Vagina (tissue), 2 donors: ENCODE results near the gene SSTR1. TPM values are rescaled to one million over a fixed set of nuclear protein-coding genes. Genes with fewer than 3 reads are reported as not detected.

Experiments
- DNase-seq, 2 donors: peaks; one replicate each; pipeline ENCODE4 v3.0.0-alpha.2; 2017; ENCODE audit errors: extremely low spot score in 2 of 2
- H3K27ac ChIP-seq: fragments of 200-600 bp; sonication (generic); one replicate; pipeline ENCODE4 v1.5.1; 2019
- H3K27me3 ChIP-seq: fragments of 200-600 bp; sonication (generic); one replicate; pipeline ENCODE4 v1.5.1; 2019
- H3K36me3 ChIP-seq, 2 donors: fragments of 200-600 bp; sonication (generic); one replicate each; pipeline ENCODE4 v1.5.1; 2017 to 2019
- H3K4me1 ChIP-seq: fragments of 200-600 bp; sonication (generic); one replicate; pipeline ENCODE4 v1.5.1; 2019
- H3K4me3 ChIP-seq, 2 donors: fragments of 200-600 bp; sonication (generic); 1 replicate in 1 of 2; 2 replicates in 1 of 2; pipeline ENCODE4 v1.5.1; 2016 to 2019
- H3K9me3 ChIP-seq: fragments of 200-600 bp; sonication (generic); one replicate; pipeline ENCODE4 v1.5.1; 2019
- POLR2A ChIP-seq, 2 donors: fragments of 450-650 bp; IDR thresholded peaks; one replicate each; pipeline ENCODE4 v1.6.1; 2017; ENCODE audit warnings: antibody characterized with exemption in 2 of 2, mild to moderate bottlenecking in 2 of 2, moderate library complexity in 2 of 2
- POLR2AphosphoS5 ChIP-seq, 2 donors: sonication (generic); formaldehyde crosslinking; IDR thresholded peaks; one replicate each; pipeline ENCODE4 v1.9.0; 2017; ENCODE audit warnings: antibody characterized with exemption in 2 of 2, mild to moderate bottlenecking in 2 of 2, low read depth in 1 of 2; ENCODE audit not compliant: insufficient read depth in 1 of 2
- intact Hi-C: fragments of 100-400 bp; cut with DNase I; formaldehyde crosslinking; loops from one replicate; pipeline ENCODE4 v1.15.1; 2023
- total RNA-seq: library from RNA; depleted of rRNA; stranded (reverse); fragments of >200 nt; gene quantifications from one replicate; pipeline ENCODE4 v1.2.3, GENCODE V29; 2016
- TF ChIP-seq, protein P1 (sequence below), 3 experiments: fragments of 450-650 bp in 2 of 3; fragments of 200-600 bp in 1 of 3; sonication (generic) in 1 of 3; IDR thresholded peaks; one replicate each; pipeline ENCODE4 v1.5.1; 2017 to 2019; ENCODE audit warnings: antibody characterized with exemption in 3 of 3, mild to moderate bottlenecking in 2 of 3, moderate library complexity in 2 of 3

Gene SSTR1
- total RNA-seq, 1 donor from 2014 or later = 1.2 TPM

DNA sequence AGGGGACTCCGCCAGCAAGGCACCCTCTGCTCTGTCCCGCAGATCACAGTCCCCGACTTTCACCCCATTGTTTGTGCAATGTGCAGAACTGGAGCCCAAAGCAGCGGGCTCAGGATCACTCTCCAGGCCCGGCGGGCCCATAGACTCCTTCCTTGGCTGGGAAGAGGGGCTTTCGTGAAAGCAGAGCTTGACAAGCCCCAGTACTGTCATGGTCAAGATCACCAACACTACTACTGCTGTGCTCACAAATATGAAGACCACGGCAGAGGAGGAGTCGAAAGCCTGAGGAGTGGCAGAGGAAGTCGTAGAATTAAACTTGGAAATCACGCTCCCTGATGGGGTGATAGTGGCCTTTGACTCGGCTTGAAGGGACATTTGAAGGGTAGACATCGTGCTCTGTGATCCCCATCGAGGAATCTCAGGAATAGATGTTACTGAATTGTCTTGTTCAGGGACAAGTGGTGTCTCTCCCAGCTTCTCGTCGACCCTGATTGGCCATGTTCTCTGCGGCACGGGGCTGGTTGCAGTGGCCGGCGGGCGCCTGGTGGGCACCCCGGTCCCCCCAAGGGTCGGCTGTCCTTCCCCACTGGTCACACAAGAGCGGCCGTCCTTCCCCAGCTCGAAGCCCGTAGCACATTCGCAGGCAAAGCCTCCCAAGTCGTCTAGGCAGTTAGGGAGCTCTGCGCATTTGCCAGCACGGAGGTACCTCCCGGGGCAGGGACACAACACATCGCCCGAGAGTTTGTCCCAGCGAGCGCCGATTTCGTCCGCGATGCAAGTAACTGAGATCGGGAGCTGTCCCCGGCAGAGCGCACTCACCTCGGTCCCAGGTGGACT is 47.1 kb downstream of the SSTR1 start:
- Histone ChIP-seq H3K9me3 (no peaks in the 10 kb centered on the region), H3K4me1 (peaks cover 13% of the 10 kb centered on the region), H3K27me3 (no peaks in the 10 kb centered on the region), H3K27ac (peak overlapping the region; percentile 68), H3K4me3 (peak overlapping the region; percentile 39 to 47), H3K36me3 (no peaks in the 10 kb centered on the region)
- DNase-seq = no peak
- intact Hi-C loops = no loop called here
- no peak for TF ChIP-seq POLR2A (IDR thresholded peaks at IDR 0.05)
- TF ChIP-seq POLR2AphosphoS5 (IDR thresholded peaks at IDR 0.05; ENCODE audit: insufficient read depth in 1 of 2, low read depth in 1 of 2) = no peak
- TF ChIP-seq, protein P1, sequence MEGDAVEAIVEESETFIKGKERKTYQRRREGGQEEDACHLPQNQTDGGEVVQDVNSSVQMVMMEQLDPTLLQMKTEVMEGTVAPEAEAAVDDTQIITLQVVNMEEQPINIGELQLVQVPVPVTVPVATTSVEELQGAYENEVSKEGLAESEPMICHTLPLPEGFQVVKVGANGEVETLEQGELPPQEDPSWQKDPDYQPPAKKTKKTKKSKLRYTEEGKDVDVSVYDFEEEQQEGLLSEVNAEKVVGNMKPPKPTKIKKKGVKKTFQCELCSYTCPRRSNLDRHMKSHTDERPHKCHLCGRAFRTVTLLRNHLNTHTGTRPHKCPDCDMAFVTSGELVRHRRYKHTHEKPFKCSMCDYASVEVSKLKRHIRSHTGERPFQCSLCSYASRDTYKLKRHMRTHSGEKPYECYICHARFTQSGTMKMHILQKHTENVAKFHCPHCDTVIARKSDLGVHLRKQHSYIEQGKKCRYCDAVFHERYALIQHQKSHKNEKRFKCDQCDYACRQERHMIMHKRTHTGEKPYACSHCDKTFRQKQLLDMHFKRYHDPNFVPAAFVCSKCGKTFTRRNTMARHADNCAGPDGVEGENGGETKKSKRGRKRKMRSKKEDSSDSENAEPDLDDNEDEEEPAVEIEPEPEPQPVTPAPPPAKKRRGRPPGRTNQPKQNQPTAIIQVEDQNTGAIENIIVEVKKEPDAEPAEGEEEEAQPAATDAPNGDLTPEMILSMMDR (IDR thresholded peaks at IDR 0.05) = no peak

DNA sequence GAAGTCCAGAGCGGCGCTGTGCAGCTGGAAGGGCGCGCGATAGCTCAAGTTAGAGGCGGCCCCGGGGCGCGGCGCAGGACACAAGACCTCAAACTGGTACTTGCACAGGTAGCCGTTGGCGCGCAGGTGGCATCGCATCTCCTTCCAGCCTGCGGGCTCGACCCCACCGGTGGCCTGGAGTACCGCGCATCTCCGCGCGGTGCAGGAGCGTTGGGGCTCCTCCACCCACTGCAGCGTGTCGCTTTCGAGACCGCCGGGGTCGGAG is 47.6 kb downstream of the SSTR1 start:
- H3K4me3 ChIP-seq = peak overlapping the region; percentile 39 to 47
- H3K27me3 ChIP-seq = no peaks in the 10 kb centered on the region
- peak overlapping the region; percentile 68 for H3K27ac ChIP-seq
- H3K36me3 ChIP-seq = no peaks in the 10 kb centered on the region
- intact Hi-C loops = no loop called here
- no peak for DNase-seq
- no peaks in the 10 kb centered on the region for H3K9me3 ChIP-seq
- TF ChIP-seq POLR2A (IDR thresholded peaks at IDR 0.05) = no peak
- TF ChIP-seq, protein P1 (IDR thresholded peaks at IDR 0.05) = no peak
- TF ChIP-seq POLR2AphosphoS5 (IDR thresholded peaks at IDR 0.05; ENCODE audit: insufficient read depth in 1 of 2, low read depth in 1 of 2) = no peak
- peaks cover 13% of the 10 kb centered on the region for H3K4me1 ChIP-seq

DNA sequence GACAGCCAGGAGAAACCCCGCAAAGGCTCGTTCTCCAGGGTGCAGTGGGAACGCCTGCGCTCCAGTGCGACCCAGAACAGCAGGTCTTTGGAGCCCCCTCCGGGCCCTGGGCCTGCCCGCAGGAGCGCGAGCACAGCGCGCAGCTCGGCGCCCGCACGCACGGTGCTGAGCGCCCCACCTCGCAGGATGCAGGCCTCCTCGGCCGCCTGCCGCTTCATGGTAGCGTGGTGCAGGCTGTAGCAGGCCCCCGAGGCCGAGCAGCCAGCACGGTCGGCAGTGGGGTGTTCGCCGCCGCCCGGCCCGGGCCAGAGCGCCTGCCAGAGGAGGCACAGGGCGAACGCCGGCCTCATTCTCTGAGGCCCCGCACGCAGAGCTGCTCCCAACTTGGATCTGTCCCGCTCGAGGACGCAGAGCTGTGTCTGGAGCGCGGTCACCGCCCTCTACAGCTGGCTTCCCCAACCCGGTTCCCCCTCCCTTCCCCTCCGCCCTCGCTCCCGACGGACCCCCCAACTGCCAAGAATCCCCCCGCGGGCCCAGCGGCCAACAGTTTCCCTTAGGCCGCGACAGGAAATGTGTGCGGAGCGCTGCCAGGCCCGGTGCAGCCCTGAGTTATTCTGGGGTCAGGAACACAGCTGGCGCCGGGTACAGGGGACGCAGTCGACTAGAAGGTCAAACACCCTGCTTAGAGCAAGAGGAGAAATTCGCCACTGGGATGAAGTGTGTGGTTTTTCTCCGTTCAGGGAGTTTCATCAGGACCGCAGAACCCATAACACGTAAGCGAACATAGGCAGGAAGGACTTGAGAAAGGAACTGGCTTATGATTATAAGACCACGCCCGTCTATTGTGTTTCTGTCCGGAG is 48.2 kb downstream of the SSTR1 start, which contains the start of gene CLEC14A:
Gene CLEC14A (minus strand): TSS at position 421 of the 860 bp plus-strand sequence. CDS start 71 bp downstream, at position 350.
- DNase-seq = no peak

DNA sequence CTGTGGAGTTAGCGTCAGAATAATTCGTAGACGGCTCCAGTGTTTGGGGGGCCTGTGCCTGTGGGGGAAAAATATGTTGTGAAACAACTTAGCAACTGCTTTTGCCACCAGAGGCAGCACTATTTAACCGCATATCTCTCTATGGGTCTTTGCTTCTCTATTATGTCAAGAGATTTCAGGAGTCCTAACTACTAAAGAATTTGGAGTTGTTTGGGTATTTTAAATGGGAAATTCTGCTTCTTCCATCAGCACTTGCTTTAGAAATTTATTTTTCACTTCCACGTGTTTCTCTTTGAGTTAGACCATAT is 48.8 kb downstream of the SSTR1 start:
- intact Hi-C loops = no loop called here
- Histone ChIP-seq H3K4me1 (peaks cover 13% of the 10 kb centered on the region), H3K27me3 (no peaks in the 10 kb centered on the region), H3K36me3 (no peaks in the 10 kb centered on the region), H3K9me3 (no peaks in the 10 kb centered on the region), H3K27ac (peak overlapping the region; percentile 68), H3K4me3 (peak overlapping the region in 1 of 2 donors; percentile 39)
- TF ChIP-seq POLR2AphosphoS5 (IDR thresholded peaks at IDR 0.05; ENCODE audit: insufficient read depth in 1 of 2, low read depth in 1 of 2) (no peak), POLR2A (IDR thresholded peaks at IDR 0.05) (no peak)
- TF ChIP-seq, protein P1 (IDR thresholded peaks at IDR 0.05) = no peak
- DNase-seq = no peak

More for the DNA sequence above, 48.2 kb downstream of the SSTR1 start, which contains the start of gene CLEC14A:
- Histone ChIP-seq H3K4me1 (peaks cover 13% of the 10 kb centered on the region), H3K27me3 (no peaks in the 10 kb centered on the region), H3K4me3 (peak within 1 kb of the TSS; percentile 39 to 47), H3K9me3 (no peaks in the 10 kb centered on the region), H3K27ac (peak within 1 kb of the TSS; percentile 68), H3K36me3 (no peaks in the 10 kb centered on the region)
- TF ChIP-seq POLR2AphosphoS5 (IDR thresholded peaks at IDR 0.05; ENCODE audit: insufficient read depth in 1 of 2, low read depth in 1 of 2) (peak; percentile 44 to 47), POLR2A (IDR thresholded peaks at IDR 0.05) (no peak)
- intact Hi-C loops = no loop called here

DNA sequence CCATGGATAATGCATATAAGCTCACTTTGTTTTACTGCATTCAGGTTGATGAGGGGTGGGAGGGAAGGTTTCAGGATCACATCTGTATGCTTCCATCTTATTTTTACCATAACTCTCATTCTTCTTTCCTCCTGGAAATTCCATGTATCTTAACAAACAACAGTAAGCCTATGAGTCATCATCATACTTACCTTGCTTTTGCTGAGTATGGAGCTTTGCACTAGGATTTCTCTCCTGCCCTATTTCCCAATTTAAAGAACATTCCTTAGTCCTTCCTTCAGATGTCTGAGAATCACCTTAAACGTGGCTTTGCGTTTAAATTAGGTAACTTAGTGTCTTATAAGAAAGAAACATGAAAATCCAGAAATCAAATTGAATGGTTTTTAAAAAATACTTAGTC is 49.8 kb downstream of the SSTR1 start:
- Histone ChIP-seq H3K9me3 (no peaks in the 10 kb centered on the region), H3K27me3 (no peaks in the 10 kb centered on the region), H3K27ac (peak overlapping the region; percentile 46), H3K4me3 (no peak overlapping the region), H3K4me1 (peaks cover 13% of the 10 kb centered on the region), H3K36me3 (no peaks in the 10 kb centered on the region)
- TF ChIP-seq, protein P1 (IDR thresholded peaks at IDR 0.05) = no peak
- no peak for TF ChIP-seq POLR2A (IDR thresholded peaks at IDR 0.05)
- no peak for TF ChIP-seq POLR2AphosphoS5 (IDR thresholded peaks at IDR 0.05; ENCODE audit: insufficient read depth in 1 of 2, low read depth in 1 of 2)
- no peak for DNase-seq
- intact Hi-C loops = no loop called here
